ENCODE measurements around the gene TSEN2. TPM values are rescaled to one million over a fixed set of nuclear protein-coding genes. Genes with fewer than 3 reads are reported as not detected.

The TSEN2 gene
- total and polyA plus RNA-seq, 2 of the 13 experiments (the other 11 are each of a cell fraction or from before 2014, with no cell fraction given): 11.0 to 17.3 TPM

GRCh38 chr3:12568747-12569146 lies 84.5 kb downstream of the TSEN2 start:
- ChIA-PET POLR2A (no interaction called here), CTCF (ENCODE audit: low intra/inter-chr PET ratio, low total read pairs) (no interaction called here)
- Histone ChIP-seq H3K27me3 (ENCODE audit: control insufficient read depth in 1 of 2, insufficient read depth in 2 of 2, low read length in 2 of 2) (no peaks in the 10 kb centered on the region), H3K27ac (ENCODE audit: extremely low read length, insufficient read depth, low read length) (no peak overlapping the region), H3K4me3 (replicated peaks in 1 of 3; ENCODE audit: insufficient read depth in 1 of 3, low read depth in 2 of 3, low read length in 3 of 3) (no peak overlapping the region), H3K4me1 (ENCODE audit: insufficient read depth, low read length) (peaks cover 9% of the 10 kb centered on the region), H4K20me1 (ENCODE audit: insufficient read depth, low read length) (peaks cover 28% of the 10 kb centered on the region), H3K36me3 (replicated peaks in 1 of 2; ENCODE audit: control insufficient read depth in 1 of 2, insufficient read depth in 2 of 2, low read length in 2 of 2) (peaks cover 27 to 54% of the 10 kb centered on the region in 2 experiments), H3K4me2 (ENCODE audit: low read depth, low read length) (no peak overlapping the region), H2AFZ (ENCODE audit: low read length) (no peak overlapping the region), H3K79me2 (ENCODE audit: insufficient read depth, low read length) (peaks cover 51% of the 10 kb centered on the region), H3K9me3 (ENCODE audit: low read length) (no peaks in the 10 kb centered on the region), H3K9ac (ENCODE audit: insufficient read depth, low read depth, low read length) (no peak overlapping the region)
- in situ Hi-C loops (cut with HindIII; ENCODE audit: extremely low pct_ligation_motif_present, low pct_unique_long_range_greater_than_20kb) (no loop called here), intact Hi-C loops (cut with micrococcal nuclease; ENCODE audit: unreplicated experiment) (no loop called here)
- DNase-seq (ENCODE audit: low spot score) (no peak), FAIRE-seq (no peak), ATAC-seq (no peak)
- 94% methylated on average over 3 of the region's 3 CpGs for WGBS (ENCODE audit: low lambda C conversion rate)
- no TSS peak for BruUV-seq (replicated peaks)
- TF ChIP-seq ZNF558 (CRISPR knock-in tag; IDR thresholded peaks at IDR 0.05; ENCODE audit: borderline replicate concordance): no peak
- TF ChIP-seq SMAD9 (CRISPR knock-in tag; IDR thresholded peaks at IDR 0.05): no peak
- TF ChIP-seq ZNF256 (CRISPR knock-in tag; conservative IDR thresholded peaks at IDR 0.05): no peak
- TF ChIP-seq SMAD1 (CRISPR knock-in tag; IDR thresholded peaks at IDR 0.05; ENCODE audit: borderline replicate concordance, low read depth): no peak
- no peak for TF ChIP-seq KDM4B (CRISPR knock-in tag; IDR thresholded peaks at IDR 0.05)
- TF ChIP-seq ARNT (IDR thresholded peaks at IDR 0.05): no peak
- TF ChIP-seq ZBTB49 (CRISPR knock-in tag; IDR thresholded peaks at IDR 0.05; ENCODE audit: borderline replicate concordance): no peak
- TF ChIP-seq ETV6 (CRISPR knock-in tag; conservative IDR thresholded peaks at IDR 0.05): no peak
- TF ChIP-seq CAMTA2 (CRISPR knock-in tag; IDR thresholded peaks at IDR 0.05; ENCODE audit: borderline replicate concordance): no peak
- no peak for TF ChIP-seq ZKSCAN5 (CRISPR knock-in tag; IDR thresholded peaks at IDR 0.05)
- no peak for TF ChIP-seq TSC22D2 (CRISPR knock-in tag; IDR thresholded peaks at IDR 0.05; ENCODE audit: borderline replicate concordance)
- TF ChIP-seq HMGXB4 (CRISPR knock-in tag; IDR thresholded peaks at IDR 0.05; ENCODE audit: borderline replicate concordance in 1 of 2, low read depth in 1 of 2): no peak
- TF ChIP-seq ZFP1 (CRISPR knock-in tag; IDR thresholded peaks at IDR 0.05): no peak
- TF ChIP-seq ZNF792 (CRISPR knock-in tag; IDR thresholded peaks at IDR 0.05): no peak
- no peak for TF ChIP-seq ATF5 (CRISPR knock-in tag; IDR thresholded peaks at IDR 0.05; ENCODE audit: low read depth)
